B cell (primary cell): ENCODE data around the gene RNF217.

Experiments
- EZH2 ChIP-seq: IDR thresholded peaks from 2 replicates; pipeline ENCODE4 v1.6.1; 2012; ENCODE audit warnings: borderline replicate concordance, low read depth, mild to moderate bottlenecking, moderate library complexity, low read length; ENCODE audit not compliant: insufficient read depth, poor library complexity, severe bottlenecking
- TF ChIP-seq, protein P1 (sequence below): fragments of 200-600 bp; IDR thresholded peaks from one replicate; pipeline ENCODE4 v1.8.0; 2022; ENCODE audit warnings: antibody characterized with exemption, mild to moderate bottlenecking

GRCh38 chr6:125077453-125077852 is 115.2 kb downstream of the RNF217 start:
- TF ChIP-seq, protein P1, sequence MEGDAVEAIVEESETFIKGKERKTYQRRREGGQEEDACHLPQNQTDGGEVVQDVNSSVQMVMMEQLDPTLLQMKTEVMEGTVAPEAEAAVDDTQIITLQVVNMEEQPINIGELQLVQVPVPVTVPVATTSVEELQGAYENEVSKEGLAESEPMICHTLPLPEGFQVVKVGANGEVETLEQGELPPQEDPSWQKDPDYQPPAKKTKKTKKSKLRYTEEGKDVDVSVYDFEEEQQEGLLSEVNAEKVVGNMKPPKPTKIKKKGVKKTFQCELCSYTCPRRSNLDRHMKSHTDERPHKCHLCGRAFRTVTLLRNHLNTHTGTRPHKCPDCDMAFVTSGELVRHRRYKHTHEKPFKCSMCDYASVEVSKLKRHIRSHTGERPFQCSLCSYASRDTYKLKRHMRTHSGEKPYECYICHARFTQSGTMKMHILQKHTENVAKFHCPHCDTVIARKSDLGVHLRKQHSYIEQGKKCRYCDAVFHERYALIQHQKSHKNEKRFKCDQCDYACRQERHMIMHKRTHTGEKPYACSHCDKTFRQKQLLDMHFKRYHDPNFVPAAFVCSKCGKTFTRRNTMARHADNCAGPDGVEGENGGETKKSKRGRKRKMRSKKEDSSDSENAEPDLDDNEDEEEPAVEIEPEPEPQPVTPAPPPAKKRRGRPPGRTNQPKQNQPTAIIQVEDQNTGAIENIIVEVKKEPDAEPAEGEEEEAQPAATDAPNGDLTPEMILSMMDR = no peak
- no peak for TF ChIP-seq EZH2
